HG03342 (cell line): ENCODE measurements around the gene PERCC1.
"Not testable (repeated sequence)": the region's sequence is repeated elsewhere in the genome, so short reads cannot be mapped to it uniquely, and the experiment has no call there.

Experiments used
- ATAC-seq: cut with Tn5 transposase; IDR thresholded peaks from one replicate; pipeline ENCODE4 v1.9.1; 2021; ENCODE audit warnings: mild to moderate bottlenecking, moderate library complexity; ENCODE audit not compliant: unreplicated experiment

PERCC1 gene

DNA sequence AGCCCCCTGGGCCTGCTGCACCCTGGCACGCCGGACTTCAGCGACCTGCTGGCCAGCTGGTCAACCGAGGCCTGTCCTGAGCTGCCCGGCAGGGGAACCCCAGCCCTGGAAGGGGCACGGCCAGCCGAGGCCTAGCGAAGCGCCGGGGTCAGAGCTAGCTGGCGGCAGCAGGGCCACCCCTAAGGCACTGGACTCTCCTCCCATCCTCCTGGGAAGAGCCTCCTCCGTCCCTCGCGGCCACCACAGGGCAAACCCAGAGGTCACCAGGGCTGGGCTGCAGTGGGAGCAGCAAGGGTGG, 2.3 kb downstream of the PERCC1 start:
- no peak for ATAC-seq

DNA sequence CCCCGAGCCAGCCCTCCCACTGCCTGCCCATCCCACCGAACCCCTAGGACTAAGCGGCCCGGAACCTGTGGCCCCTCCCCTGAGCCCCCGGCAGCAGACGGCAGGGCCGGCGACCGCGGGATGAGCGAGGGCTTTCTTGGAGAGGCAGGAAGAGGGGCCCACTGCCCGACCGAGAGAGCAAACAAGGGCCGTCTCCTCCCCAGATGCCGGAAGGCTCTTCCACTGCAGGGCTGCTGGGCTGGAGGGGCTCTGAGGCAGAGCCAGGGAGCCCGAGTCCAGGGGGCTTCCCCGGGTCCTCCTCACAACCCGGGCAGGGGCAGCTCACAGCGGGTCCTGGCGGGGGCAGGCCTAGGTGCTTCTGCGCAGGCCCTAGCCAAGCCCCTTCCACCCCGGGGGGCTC, 2.9 kb downstream of the PERCC1 start:
- no peak for ATAC-seq

DNA sequence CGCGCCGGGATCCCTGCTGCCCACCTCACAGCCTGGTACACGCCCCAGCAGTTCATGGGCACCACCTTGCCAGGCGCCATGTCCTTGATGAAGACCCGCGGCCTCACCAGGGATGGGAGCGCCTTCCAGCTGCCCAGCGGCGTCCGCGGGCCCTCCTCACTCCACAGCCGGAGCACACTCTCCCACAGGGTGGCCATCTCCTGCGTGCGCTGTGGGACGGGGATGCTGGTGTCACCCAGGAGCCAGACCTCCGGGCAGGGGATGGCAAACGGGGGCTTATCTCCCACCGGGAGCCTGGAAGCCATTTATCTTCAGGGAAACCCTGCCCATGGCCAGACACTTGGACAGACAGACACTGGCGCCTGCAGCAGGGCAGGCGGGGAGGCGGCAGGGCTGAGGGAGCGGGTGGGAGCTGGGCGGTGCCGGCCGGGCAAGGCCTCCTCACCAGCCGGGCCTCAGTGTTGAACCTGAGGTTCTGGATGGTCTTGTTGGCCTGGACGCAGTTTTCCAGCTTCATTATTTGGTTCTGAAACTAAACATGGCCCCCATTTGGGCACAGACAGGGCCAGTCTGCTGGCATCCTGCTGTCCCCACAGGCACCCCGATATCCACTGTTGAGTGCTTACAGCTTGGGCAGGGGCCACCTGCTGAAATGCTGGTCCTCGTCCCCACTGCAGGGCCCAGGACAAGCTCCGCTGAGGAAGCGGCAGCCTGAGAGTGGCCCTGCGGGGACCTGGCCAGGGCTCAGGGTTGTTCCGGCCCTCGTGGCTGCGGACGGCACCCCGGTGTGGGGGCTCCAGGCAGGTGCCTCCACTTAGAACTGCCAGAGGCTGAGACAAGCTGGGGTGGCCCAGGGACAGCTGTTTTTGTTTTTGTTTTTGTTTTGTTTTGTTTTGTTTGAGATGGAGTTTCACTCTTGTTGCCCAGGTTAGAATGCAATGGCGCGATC, 4.0 kb downstream of the PERCC1 start:
- ATAC-seq = no peak

DNA sequence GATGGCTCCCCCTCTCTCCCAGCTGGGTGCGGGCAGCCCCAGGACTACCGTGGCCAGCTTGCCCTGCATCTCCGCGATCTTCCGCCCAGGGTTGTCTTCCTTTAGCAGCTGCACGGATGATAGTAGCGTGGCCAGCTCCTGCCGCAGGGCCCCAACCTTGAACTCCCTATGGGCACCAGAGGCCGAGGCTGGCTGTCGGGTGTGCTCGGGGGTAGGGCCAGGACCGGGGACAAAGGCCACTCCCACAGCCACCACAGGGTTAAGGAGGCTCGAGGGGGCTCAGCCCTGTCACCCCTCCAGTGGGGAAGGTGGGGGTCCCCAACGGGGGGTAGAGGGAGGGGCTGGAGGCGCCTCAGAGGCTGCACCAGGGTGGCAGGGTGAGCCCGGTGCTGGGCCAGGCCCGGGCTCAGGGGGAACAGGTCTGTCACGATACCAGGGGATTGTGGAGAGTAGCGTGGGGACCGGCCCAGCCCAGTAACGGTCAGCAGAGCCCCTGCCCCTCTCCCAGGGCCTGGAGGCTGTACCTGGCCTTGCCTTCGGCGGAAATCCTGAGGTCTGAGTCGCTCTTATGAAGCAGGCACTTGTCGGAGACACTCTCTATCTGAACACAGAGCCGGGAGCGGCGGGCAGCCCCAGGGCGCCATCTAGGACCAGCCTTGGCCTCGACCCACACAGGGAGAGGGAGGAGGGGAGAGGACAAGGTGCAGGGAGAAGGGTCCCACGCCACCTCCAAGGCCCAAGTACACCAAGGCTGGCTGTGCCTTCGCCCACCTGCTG, 5.2 kb downstream of the PERCC1 start:
- no peak for ATAC-seq

DNA sequence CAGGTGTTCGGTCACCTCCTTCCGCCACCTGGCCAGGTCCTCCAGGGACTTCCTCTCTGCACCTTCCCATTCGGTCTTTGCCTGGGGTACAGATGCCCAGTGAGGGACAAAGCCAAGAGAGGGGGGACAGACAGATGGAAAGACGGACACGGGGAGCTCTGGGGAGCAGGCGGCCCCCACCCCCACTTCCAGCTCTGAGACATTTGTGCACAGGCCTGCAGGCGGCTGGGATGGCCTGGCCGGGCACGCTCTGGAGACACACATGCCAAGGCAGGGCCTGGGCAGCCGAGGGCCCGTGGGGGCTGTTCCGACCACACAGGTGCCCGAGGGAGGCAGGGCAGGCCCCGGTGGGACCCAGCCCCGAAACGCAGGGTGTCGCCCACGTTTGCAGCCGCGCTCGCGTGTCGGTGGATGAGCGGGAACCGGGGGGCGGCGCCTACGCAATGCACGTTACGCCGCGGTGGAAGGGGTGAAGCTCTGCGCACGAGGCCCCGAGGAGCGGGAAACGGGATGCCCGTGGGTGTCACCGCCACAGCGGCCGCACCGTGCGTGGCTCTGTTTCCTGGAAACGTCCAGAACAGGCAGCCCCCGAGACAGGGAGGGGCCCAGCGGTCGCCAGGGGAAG, 6.0 kb downstream of the PERCC1 start:
- ATAC-seq = no peak

DNA sequence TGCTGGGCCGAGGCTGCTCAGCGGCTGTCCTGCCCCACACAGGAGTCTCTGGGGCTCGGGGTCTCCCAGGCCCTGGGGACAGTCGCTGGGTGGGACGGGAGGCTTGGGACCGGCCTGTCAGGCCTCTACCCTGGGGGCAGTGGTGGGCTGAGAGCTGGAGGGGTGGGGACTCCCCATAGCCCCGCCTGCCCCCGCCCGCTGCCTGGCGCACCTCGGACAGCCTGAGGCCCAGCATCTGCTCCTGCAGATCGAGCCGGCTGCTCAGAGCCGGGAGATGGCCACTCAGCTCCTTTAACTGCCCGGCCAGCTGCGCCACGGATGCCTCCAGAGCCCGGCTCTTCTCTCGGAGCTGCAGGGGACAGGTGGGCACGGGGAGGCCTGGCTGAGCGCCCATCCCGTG, 6.7 kb downstream of the PERCC1 start:
- no peak for ATAC-seq

DNA sequence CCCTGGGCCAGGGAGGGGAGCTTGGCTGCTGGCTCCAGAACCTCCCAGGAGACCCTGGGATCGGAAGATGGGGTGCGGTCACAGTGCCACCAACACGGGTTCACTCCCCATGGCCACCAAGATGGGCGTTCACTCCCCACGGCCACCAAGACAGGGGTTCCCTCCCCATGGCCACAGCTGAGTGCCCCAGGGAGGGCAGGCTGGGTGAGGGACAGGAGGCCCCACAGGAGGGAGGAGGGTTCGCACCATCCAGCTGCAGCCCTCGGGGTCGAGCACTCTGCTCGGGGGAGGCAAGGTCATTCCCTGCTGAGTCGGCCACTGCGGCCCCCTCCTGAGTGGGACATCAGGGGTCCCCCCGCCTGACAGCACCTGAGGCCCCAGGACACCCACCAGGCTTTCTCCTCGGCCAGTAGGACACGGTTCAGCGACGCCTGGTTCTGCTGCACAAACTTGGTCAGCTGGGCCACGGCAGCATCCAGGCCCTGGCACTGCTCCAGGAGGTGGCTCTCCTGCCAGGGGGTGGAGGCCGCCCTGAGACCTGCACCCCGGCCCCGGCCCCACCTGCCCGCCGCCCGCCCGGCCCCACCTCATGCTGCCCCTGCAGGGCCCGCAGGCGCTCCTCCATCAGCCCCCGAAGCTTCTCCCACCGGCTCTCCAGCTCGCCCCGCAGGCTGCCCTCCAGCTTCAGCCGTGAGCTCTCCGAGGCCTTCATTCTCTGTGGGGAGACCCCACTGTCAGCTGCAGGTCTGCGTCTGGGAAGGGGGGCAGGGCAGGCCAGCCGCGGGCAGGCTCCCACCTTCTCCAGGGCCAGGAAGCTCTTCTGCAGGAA, 7.6 kb downstream of the PERCC1 start:
- no peak for ATAC-seq

DNA sequence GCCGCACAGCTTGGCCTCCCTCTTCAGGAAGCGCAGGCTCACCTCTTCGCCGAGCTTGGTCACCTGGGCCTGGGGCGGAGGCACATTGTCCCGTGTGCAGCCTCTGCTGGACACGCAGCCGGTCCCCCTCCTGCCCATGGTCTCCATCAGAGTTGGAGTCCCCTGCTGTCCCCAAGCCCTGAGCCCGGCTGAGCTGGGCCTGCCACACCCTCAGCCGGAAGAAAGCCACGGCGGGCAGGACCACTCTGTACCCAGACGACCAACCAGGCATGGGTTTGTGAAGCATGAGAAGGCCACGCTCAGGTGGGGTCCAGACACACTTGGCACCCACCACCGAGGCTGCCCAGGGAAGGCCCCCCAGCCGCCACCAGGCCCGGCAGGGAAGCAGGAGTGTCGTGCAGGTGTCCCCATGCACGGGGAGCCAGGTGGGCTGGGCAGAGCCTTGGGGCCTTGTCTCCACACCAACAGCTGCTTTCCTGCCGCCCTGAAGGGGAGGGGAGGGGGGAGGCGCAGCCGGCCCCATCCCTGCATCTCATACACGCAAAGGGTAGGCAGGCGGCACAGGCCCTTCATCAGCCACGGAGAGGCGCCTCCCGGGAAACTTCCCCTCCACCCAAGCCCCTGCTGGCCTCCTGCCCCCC, 8.3 kb downstream of the PERCC1 start:
- no peak for ATAC-seq

DNA sequence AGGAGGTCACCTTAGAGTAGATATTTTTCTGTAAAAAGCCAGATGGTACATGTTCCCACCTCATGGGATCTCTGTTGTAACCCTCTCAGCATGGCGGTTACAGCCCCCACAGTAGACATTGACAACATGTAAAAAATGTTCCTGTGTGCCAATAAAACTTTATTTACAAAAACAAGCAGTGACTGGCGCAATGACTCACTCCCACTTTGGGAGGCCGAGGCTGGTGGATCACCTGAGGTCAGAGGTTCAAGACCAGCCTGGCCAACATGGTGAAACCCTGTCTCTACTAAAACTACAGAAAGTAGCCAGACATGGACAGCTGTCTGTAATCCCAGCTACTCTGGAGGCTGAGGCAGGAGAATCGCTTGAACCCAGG, 8.8 kb downstream of the PERCC1 start:
- not testable (repeated sequence) for ATAC-seq

DNA sequence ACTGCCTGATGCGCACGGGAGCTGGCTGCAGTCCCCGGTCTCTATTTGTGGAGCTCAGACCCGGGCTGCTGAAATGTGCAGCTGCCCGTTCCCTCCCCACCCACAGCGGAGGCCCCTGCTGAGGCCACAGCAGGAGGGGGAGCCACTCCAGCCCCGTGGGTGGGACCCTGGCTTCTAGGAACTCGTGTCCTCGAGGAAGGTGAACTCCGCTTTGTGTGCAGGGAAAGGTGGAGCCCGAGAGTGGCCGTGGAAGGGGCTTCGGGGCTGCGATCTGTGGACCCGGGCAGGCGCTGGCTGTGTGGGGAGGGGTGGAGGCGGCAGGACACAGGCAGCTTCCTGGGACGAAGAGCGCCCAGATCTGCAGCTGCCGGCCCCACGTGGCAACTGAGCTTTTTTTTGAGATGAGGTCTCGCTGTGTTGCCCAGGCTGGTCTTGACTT, 10.5 kb downstream of the PERCC1 start:
- no peak for ATAC-seq

DNA sequence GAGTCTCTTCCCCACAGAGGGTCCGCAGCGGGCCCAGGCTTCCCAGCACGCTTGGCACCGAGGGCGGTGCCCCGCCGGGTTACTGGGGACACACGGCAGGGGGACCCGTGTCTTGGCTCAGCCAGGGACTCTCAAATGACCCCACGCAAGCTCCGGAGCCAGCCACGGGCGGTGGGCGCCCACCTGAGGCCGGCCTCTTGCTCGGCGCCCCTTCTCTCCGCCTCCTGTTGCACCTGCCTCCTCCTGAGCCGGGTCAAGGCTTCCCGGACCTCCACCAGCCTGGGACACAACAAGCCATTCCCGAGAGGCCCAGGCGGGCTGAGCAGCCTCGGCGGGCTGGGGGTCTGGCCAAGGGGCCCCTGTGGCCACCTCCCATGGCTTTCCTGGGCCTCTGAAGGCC, 11.8 kb downstream of the PERCC1 start:
- ATAC-seq = no peak

DNA sequence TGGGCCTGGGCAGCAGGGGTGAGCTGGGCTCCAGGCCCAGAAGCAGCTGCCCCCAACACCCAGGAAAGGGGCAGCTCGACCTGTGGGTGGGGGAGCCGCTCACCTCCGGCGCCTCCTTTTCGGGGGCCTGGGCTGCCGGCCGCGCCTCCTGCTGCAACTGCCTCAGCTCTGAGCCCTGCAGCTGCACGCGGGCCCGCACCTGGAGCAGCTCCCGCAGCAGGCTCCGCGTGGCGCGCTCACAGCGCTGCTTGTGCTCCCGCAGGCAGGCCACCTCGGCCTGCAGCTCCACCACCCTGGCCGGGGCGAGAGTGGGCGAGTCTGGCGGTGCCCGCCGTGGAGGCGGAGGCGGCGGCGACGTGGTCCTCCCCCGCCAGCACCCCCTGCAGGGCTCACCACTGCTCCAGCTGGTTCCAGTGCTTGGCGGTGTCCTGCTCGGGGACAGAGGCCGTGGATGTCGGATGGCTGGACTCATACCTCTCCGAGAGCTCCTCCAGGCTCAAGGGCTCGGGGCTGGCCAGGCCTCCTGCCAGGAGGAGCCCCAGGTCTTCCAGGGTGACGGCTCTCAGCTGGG, 12.6 kb downstream of the PERCC1 start:
- ATAC-seq = no peak

DNA sequence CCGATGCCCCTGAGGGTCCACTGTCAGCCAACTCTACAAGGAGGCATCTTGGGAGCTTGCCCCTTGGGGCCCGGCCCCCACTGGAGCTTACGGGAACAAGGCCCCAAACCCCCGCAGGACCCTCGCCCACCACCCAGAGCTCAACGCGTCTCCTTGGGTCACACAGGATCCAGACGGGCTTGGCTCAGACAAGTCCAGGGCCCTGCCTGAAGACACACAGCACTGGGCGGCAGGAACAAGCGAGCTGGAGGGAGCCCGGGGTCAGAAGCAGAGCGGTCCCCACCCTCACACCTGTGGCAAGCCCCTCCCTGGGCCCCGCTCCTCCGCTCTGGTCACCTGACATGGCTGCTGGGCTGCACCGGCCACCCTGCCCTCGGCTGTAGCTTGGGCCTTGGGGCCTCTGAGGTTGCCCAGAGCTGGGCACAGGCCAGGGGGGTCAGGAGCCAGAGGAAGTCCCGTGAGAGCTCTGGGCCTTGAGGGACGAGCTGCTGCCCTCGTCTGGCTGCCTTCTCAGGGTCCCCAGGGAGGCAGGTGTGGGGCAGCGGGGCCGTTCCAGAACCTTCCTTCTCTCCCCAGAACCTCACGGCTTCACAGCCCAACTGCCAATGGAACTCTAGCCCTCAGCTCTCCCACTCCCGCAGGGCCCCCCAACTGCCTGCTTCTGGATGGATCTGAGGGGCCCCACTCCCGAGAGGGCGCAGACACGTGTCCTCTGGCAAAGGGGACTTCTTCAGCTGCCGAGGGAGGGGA, 13.3 kb downstream of the PERCC1 start, which contains the start of gene CCDC154:
CCDC154 (minus strand) TSS at position 577 of the 750 bp plus-strand sequence; CDS start at position 343, 234 bp downstream.
- ATAC-seq = no peak

DNA sequence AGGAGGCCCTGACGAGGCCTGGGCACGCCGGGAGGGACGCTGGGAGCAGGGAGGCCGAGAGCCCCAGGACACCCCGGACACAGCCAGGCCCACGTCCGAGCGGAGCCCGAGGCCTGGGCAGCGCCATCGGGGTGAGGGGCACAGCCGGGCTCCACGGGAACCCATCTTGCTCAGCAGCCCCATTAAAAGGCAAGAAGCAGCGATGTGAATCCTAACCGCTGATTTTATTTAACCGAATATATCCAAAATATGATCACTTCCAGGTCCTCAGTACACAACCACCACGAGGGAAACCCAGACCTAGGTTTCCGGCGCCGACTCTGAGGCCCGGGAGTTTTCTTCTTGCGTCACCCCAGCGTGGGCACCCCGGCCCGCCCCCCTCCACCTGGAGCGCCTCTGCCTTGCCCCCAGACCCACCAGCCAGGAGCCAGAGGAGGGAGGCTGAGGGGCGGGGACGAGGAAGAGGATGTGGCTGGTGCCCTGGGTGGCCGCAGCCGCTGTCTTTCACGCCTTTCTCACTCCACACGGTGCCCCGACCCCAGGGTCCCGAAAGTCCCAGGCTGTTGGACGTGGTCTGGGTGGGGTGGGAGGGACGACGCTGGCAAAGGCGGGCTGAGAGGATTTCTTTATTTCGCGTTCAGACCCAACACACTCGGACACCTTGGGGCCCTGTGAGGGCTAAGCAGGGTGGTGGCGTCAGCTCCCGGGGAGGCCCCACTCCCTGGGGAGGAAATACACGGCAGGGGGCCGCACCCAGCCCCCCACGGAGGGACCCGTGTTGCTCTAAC, 14.0 kb downstream of the PERCC1 start:
- no peak for ATAC-seq

DNA sequence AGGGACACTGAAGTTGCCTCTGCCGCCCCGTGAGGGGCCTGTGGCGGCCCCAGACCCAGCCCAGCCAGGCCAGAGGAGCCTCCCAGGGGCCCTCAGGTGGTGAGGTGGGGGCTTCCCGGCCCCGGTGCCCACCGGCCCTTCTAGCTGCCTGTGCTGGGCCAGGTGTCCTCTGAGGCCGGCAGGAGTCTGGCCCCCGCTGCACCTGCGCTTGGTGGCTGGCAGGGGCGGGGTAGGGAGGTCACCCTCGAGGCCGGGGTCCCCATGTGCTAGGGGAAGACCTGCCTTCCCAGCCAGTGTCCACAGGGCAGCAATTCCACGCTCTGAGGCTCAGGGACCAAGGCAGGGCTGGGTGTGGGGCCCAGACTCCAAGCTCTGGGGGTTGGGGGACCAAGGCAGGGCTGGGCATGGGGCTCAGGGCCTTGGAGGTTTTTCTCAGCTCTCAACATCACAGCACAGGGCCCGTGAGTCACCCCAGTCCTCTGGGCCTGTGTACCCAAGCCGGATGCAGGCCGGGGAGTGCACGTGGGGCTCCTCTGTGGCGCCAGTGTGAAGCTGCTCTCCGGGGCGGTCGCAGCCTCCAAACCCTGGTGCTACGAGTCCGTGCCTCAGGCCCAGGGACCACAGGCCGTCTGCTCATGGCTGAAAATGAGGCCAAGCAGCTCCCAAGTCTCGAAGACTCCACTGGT, 14.8 kb downstream of the PERCC1 start:
- ATAC-seq = no peak

DNA sequence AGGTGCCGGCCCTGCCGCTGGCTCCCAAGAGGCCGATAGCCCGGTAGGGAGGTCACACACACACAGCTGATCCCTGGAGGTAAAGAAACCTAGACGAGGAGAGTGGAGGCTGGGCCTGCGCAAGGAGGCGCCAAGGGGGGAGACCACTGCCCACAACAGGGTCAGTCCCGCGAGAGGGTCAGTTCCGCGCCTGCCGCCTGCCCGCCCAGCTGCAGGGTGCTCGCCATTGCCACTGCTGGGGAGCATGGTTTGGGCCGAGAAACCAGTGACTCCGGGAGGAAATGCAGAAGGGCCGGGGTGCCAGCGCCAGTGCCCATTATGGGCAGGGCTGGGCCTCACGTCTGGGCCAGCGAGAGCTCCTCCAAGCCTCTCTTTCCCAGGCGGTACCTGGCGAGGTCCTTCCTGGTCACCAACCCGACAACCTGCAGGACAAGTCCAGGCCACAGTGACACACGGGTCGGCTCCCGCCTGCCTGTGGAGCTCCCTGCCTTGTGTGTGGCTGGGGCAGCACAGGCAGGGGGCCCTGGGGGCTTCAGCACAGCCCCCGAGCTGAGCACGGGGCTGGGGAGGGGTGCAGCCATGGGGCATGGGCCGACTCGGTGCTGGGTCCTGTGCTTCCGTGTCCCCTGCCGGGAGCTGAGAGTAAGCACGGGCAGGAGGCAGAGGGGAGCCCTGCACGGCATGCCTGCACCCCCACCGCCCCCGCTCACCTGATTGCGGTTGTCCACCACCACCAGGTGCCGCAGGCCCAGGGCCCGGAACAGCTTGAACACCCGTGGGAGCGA, 15.6 kb downstream of the PERCC1 start:
- ATAC-seq = no peak

DNA sequence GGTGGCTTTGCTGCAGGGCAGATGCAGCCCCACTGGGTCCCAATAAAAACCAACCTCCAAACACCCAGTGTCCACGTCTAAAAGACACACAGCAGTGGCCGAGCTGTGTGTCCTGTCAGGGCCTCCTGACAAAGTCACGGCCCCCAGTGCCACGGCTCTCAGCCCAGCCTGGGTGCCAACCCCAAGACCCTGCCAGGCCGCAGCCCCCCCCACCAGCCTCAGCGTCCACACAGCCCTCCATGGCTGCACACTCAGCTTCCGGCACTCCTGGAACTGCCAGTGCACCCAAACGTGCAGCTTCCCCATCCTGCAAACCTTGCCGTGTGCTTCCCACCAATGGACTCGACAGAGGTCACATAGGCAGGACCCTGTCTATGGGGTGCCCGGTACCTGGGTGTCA, 17.1 kb downstream of the PERCC1 start:
- no peak for ATAC-seq
